Stimulated activated CD8-positive, alpha-beta memory T cell treated with anti-CD3 and anti-CD28 coated beads, Interleukin-12 subunit alpha, Interleukin-12 subunit beta, amount 100 ng/mL, for 1 hour (primary cell): ENCODE measurements around the gene PPP1R15A.
"Not testable (repeated sequence)": the region's sequence is repeated elsewhere in the genome, so short reads cannot be mapped to it uniquely, and the experiment has no call there.

ENCODE experiments used
- DNase-seq: peaks from one replicate; pipeline ENCODE4 v3.0.0-alpha.2; 2020; ENCODE audit warnings: low read depth

Gene PPP1R15A

DNA sequence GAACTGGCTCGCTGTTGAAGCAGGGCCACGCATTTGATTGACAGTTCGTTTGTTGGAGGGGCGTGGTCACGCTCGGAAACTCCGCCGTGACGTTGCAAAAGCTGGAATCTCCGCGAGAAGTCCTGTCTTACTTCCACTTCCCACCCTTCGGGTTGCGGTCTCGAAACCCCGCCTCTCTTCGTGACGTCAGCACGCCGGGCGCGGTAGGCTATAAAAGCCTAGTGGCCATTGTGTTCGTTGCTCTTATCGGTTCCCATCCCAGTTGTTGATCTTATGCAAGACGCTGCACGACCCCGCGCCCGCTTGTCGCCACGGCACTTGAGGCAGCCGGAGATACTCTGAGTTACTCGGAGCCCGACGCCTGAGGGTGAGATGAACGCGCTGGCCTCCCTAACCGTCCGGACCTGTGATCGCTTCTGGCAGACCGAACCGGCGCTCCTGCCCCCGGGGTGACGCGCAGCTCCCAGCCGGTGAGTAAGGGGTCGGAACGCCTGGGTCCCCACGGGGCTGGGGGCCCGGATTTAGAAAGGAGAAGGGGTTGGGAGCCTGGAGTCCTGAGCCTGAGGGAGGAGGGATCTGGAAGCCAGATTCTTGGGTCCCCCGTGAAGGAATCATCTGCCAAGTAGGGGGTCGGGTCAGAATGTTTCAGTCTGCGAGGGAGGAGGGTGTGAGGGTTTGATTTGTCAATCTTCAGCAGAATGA lies at the start of gene PPP1R15A:
Gene PPP1R15A (plus strand): TSS at position 240 of the 702 bp plus-strand sequence. CDS start 813 bp downstream, outside the sequence.
- DNase-seq = peak; percentile 99

DNA sequence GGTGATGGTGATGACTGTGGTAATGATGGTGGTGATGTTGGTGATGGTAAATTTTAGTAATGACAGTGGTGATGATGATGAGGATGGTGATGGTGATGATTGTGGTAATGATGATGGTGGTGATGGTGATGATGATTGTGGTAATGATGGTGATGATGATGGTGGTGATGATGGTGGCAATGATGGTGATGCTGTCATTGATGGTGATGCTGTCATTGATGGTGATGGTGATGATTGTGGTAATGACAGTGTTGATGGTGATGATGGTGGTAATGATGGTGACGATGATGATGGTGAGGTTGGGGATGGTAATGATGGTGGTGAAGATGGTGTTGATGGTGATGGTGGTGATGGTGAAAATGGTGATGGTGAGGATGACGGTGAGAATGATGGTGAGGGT lies 49.7 kb upstream of the PPP1R15A start:
- no peak for DNase-seq

DNA sequence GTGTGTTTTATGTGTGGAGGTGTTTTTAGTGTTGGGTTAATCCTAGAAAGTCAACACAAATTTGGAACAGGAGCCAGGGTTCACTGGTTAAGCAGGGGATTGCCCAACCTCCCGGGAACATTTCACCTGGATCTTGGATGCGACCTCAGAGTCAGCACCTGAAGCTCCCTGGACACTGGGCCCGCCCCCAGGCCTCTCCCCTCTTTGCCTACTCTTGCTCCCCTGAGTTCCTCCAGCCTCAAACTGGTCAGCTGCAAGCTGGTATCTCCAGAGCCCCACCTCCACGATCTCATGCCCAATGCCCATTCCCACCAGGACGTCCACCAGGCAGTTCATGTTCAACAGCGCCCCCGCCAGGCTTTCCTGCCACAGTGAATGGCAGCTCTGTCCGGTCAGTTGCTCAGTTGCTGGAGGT lies 45.6 kb upstream of the PPP1R15A start:
- no peak for DNase-seq

DNA sequence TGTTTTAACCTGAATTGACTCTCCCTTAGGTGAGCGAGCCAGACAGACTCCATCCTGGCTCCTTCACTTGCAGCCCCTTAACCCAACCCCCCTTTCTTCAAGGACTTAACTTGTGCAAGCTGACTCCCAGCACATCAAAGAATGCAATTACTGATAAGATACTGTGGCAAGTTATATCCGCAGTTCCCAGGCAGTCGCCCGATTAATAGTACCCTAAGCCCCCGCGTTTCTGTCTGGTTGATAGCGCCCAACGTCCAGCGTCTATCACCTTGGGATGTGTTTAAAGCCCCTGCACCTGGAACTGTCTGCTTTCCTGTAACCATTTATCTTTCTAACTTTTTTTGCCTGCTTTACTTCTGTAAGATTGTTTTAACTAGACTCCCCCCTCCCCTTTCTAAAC lies 42.1 kb upstream of the PPP1R15A start:
- no peak for DNase-seq

DNA sequence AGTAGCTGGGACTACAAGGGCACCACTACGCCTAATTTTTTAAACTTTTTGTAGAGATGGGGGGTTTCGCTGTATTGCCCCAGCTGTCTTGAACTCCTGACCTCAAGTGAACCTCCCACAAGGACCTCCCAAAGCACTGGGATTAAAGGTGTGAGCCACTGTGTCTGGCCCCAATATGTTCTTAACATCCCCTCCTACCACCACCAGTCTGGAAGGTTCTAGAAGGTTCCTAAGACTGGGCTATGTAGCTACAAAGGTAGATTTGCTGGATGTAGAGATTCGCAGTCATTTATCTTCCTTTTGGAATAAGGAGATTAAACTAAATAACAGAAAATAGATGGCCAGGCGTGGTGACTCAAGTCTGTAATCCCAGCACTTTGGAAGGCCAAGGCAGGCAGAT lies 41.3 kb upstream of the PPP1R15A start:
- no peak for DNase-seq

DNA sequence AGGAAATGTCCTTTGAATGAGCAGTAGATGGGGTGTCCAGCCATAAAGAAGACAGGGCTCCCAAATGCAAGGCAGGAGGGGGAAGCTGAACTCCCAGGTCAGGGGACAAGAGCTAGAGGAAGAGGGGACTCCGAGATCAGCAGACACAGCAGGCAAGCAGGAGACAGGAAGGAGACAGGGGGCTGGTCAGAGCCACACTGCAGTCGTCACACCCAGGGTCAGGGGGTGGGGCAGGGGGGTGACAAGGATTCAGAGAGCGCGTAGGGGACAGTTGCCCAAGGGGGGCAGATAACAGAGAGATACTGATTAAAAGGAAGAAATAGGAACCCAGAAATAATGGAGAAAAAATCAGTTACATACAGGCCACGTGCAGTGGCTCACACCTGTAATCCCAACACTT lies 39.2 kb upstream of the PPP1R15A start:
- no peak for DNase-seq

DNA sequence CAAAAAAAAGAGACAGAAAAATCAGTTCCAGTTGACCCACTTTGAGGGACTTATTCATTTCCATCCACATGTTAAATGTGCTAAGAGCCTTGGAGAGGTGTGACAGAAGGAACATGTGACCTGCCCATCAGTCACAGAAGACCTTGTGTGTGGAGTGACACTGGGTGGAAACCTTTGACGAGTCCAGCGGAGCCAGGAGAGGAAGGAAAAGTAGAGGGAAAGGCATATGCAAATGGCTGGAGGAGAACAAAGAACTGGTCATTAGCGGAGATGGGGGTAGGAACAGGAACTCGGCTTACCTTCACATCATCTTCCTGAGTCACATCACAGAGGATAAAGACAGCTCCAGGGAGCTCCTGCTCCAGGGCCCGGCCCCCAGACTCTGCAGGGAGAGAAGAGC lies 38.2 kb upstream of the PPP1R15A start:
- no peak for DNase-seq

DNA sequence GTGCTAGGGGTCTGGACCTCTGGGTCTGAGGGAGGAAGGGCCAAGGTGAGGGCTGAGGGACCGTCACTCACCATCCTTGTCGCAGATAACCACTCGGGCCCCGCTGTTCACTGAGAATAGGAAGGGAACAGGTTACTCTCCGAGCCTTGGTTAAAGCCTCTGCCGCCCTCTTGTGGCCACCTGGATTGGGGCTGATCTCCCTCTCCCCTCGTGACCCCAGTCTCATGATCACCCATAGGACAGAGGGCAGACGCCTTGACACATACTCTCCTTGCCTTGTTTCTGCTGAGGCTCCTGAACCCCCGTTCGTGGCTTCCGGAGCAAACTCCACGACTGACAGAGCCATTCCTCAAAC lies 36.5 kb upstream of the PPP1R15A start:
- DNase-seq = peak; percentile 91

DNA sequence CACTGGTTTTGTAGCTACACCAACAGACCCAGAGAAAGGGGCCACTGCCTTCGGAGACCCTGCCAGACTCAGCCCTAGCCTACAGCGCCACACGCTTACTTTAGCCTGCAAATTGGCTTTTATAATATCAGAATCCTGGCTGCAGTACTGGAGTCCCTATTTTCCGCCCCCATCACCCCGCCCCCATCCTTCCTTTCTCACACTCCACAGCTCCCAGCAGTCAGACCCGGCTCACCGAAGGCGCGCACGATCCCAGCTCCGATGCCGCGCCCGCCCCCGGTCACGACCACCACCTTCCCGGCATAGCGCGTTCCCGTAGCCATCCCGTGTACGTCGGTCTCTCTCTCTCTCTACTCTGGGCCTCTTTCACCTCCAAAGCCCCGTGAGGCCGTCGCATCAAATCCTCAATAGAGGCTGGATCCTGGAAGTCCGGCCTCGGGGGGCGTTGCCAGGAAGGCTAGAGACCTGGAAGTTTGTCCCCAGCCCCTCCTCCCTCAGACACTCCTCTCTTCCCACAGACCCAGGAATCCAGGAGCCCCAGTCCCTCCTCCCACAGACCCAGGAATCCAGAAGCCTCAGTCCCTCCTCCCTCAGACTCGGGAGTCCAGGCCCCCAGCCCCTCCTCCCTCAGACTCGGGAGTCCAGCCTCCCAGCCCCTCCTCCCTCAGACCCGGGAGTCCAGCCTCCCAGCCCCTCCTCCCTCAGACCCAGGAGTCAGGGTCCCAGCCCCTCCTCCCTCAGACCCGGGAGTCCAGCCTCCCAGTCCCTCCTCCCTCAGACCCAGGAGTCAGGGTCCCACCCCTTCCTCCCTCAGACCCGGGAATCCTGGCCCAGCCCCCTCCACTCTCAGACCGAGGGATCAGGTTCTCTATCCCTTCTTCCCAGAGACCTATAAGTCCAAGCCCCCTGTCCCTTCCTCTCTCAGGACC lies 35.9 kb upstream of the PPP1R15A start, which contains the start of gene HSD17B14:
Gene HSD17B14 (minus strand): TSS at position 403 of the 929 bp plus-strand sequence. CDS start 80 bp downstream, at position 323.
- no peak for DNase-seq

DNA sequence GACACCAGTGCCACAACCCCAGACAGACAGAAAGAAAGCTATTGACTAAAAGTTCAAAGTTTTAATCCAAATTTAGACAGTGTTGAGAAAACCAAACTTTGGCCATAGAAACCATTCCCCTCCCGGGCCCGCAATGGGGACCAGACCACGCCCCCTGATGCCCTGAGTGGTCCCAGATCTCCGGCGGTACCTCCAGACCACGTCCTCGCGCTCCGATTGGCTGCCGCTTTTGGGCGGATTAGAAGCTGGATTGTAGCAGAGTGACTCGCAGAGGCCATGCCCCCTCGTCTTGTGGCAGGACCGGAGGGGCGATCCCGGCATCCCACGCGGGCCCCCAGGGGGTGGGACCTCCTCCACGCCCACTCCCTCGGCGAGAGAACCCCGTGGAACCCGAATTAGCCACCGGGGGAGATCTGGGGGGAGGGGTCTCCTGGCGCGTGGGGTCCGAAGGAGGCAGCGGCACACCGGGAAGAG lies 35.1 kb upstream of the PPP1R15A start:
- DNase-seq = peak; percentile 63

DNA sequence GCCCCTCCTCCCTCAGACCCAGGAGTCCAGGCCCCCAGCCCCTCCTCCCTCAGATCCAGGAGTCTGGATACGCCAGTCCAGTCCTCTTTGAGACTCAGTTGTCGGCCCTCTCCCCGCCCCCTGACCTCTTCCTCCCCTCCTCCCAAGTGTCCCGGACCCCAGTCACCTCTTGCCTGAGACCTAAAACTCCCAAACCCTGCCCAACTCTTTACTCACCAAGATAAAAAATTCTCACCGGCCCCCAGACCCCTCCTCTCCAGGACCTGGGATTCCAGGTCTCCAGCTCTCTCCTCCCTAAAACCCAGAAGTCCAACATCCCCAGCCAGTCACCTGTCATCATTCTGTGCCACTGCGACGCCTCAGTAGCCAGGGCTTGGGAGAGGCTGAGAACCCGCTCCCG lies 34.5 kb upstream of the PPP1R15A start:
- no peak for DNase-seq

DNA sequence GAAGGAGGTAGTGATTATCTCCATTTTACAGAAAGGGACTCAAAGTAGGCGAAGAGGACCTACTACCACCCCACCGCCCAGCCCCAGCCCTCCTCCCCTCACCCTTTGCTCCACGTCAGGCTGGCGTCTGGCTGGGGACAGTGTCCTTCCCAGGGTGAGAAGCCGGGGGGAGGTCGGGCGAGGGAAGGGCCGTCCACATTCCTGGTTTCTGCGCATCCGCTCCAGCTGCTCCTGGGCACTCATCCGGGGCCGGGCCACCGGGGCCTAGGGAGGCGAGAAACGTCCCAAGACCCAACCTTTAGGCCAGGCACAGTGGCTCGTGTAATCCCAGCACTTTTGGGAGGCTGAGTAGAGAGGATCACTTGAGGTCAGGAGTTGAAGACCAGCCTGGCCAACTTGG lies 31.2 kb upstream of the PPP1R15A start:
- no peak for DNase-seq

DNA sequence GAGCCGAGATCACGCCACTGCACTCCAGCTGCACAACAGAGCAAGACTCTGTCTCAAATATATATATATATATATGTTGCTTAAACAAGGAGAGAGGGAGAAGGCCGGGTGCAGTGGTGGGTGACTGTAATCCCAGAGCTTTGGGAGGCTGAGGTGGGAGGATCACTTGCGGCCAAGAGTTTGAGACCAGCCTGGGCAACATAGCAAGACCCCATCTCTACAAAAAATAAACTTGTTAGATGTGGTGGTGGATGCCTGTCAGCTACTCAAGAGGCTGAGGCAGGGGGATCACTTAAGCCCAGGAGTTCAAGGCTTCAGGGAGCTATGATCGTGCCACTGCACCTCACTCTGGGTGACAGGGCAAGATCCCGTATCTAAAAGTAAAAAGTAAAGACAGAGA lies 30.6 kb upstream of the PPP1R15A start:
- DNase-seq = no peak

DNA sequence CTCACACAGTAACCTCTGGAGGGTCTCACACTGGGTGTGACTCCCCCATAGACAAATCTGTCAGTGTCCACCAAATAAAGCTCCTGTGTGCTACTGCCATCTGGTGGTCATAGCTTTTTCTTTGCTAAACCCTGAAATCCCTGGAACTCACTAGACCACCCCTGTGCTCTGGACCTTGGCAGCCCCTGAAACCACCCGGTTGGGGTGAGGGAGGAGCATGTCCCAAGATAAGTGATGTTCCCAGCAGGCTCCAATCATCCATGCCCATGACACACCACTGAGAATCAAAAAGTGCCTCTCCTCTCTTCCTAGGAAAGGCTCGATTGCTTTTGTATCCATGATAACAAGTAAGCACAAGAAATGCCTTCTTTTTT lies 29.4 kb upstream of the PPP1R15A start:
- no peak for DNase-seq

DNA sequence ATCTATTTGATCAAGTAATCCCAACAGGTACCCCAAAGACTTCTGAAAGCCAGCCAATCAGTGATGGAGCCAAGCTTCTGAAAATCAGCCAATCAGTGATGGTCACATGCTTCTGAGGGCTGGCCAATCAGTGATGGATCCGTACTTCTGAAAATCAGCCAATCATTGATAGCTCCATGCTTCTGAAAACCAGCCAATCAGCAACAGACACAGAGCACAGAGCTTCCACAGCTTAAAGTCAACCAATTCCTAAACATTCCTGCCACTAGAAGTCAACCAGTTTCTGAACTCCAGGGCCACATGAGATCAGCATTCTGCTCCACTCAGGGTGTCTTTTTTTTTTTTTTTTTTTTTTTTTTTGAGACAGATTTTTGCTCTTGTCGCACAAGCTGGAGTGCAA lies 27.7 kb upstream of the PPP1R15A start:
- DNase-seq = no peak

DNA sequence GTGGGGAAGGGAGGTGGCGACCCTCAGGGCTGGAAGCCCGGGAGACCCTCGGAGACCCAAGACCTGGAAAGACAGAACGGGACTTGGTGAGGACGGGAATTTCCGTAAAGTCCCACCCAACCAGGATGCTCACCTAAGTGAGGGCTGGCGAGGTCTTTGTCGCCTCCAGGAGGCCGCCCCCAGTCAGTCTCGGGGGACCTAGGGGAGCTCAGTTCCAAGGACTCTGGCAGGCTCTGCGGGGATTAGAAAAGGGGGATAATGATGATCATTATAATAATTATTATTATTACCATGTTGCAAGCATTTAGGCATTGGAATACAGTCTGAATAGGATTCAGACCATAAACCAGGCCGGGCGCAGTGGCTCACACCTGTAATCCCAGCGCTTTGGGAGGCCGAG lies 26.8 kb upstream of the PPP1R15A start:
- DNase-seq = no peak

DNA sequence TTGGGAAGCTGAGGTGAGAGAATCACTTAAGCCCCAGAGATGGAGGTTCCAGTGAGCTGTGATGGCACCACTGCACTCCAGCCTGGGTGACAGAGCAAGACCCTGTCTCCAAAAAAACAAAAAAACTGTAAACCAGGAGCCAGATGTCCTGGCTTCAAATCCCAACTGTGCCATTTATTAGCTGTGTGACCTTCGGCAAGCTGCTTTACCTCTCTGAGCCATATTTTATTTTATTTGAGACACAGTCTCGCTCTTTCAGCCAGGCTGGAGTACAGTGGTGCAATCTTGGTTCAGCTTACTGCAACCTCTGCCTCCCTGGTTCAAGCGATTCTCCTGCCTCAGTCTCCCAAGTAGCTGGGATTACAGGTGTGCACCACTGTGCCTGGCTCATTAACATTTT lies 25.6 kb upstream of the PPP1R15A start:
- DNase-seq = not testable (repeated sequence)

DNA sequence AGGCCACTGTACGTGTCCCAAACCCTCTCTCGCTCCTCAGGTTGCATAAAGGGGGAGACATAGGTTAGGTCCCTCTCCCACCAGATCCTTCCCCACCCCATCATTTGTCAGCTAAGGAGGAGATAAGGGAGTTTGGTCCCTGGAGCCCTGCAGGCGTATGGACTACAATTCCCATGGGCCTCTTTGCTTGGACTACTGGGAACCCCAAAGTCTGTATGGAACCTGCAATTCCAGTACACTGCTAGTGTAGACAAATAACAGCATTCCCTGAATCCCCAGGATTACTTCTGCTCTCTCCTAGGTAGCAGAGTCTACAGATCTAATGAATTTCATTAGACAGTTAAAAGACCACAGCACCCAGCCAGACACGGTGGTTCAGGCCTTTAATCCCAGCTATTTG lies 19.9 kb upstream of the PPP1R15A start:
- no peak for DNase-seq

DNA sequence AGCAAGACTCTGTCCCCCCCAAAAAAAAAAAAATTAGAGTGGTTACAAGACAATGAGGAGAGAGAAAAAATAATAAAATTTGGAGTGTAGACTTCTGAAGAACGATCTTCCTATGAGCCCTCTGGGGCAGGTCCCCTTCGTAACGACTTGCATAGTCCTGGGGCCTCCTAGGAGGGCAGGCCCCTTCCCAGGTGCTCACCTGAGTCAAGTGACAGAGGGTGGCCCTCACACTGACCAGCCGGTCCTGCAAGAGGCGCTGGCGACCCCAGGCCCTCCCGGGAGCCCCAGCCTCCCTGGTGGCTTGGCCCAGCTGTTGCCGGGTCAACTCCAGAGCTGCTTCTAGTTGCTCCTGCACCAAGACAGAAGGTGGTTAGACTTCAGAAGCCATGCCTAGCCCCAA lies 18.7 kb upstream of the PPP1R15A start:
- DNase-seq = no peak

DNA sequence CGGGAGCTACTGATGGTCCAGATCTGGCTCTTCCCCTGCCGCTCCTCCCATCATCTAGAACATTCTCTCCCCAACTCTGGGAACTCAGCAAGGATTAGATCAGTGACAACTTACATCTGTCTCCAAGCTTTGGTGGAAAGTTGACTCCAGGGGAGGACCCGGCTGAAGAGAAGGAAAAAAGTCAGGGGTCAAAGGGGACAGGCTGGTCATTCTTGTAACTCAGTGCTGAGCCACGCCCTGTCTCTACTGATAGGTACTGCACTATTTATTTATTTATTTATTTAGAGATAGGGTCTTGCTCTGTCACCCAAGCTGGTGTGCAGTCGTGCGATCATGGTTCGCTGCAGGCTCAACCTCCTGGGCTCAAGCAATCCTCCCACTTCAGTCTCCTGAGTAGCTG lies 18.1 kb upstream of the PPP1R15A start:
- no peak for DNase-seq

DNA sequence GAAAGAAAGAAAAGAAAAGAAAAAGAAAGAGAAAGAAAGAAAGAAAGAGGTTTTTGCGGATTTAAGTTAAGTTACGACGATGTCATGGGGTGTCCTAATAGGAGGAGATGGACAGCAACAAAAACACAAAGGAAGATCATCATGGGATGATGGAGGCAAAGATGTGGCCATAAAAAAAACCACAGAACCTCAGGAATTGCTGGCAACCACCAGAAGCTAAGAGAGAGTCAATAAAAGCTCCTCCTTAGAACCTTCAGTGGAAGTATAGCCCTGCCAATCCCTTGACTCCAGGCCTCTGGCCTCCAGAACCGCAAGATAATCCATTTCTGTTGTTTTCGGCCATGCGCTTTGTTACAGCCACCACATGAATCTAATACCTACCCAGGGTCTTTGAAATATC lies 15.3 kb upstream of the PPP1R15A start:
- DNase-seq = no peak

DNA sequence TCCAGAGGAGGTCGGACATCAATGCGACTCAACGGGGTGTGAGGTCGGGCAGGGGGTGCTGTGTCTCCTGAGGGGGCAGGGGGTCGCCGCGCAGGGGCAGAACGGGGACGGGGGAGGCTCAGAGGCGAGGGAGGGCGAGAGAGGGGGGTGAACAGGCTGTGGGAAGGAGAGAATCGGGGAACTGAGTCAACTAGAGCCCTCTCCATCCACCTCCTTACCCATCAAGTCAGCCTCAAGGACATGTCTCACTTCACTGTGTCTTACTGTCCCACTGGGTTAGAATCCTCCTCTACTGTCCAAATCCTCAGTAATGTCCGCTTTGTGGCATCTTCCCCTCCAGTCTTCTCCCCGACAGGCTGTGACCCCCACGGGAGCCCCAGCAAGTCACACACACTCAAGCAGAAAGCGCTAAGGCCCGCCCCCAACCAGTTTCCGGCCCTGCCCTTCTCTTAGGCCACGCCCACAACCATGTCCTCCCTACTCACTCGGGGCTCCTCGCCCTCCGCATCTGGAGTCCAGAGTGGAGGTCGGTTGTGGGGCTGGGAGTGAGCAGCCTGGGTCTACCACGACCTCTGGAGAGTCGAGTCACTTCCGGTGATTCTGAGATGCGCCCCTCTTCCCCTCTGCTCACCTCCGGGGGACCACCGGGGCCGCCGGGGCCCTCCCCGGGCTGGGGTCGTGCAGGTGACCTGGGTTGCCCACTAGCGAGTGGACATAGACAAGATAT lies 13.1 kb upstream of the PPP1R15A start:
- peak; percentile 74 for DNase-seq
